ENCODE results near the gene GLIPR2. TPM values are rescaled to one million over a fixed set of nuclear protein-coding genes. Genes with fewer than 3 reads are reported as not detected.
"Not testable (repeated sequence)": the region's sequence is repeated elsewhere in the genome, so short reads cannot be mapped to it uniquely, and the experiment has no call there.

GLIPR2 gene
- total RNA-seq, 2 donors from 2014 or later, result 38.6 to 54.2 TPM

- WGBS, 2 experiments (ENCODE audit: insufficient coverage in 1 of 2, insufficient read length in 1 of 2), result 89 to 95% methylated on average over 2 of the region's 4 CpGs
These were observed 41.0 kb downstream of the GLIPR2 start for GRCh38 chr9:36177571-36177970.

GRCh38 chr9:36180243-36180642, 43.7 kb downstream of the GLIPR2 start:
- not testable (repeated sequence) for H3K27me3 Mint-ChIP-seq (ENCODE audit: insufficient read depth); H3K27me3 ChIP-seq (ENCODE audit: control insufficient read depth, insufficient read depth, low read length, poor library complexity, severe bottlenecking); DNase-seq; H3K27ac ChIP-seq (ENCODE audit: low read depth, low read length); H3K36me3 ChIP-seq (ENCODE audit: control insufficient read depth, insufficient read depth, low read length); H3K36me3 Mint-ChIP-seq (ENCODE audit: low read depth); H3K4me1 Mint-ChIP-seq; H3K27ac Mint-ChIP-seq; H3K4me3 Mint-ChIP-seq; H3K4me3 ChIP-seq (ENCODE audit: low read length); H3K4me1 ChIP-seq (ENCODE audit: control insufficient read depth, insufficient read depth, low read length); H3K9ac ChIP-seq (ENCODE audit: extremely low read depth, low read length, poor library complexity, severe bottlenecking)
- H3K9me3 ChIP-seq (ENCODE audit: control insufficient read depth, low read length), result peaks cover 29% of the 10 kb centered on the region
- WGBS, 2 experiments (ENCODE audit: insufficient coverage in 1 of 2, insufficient read length in 1 of 2), result 86 to 91% methylated on average over 1 to 5 of the region's 6 CpGs
- peaks cover 53% of the 10 kb centered on the region for H3K9me3 Mint-ChIP-seq

More at GRCh38 chr9:36177571-36177970, 41.0 kb downstream of the GLIPR2 start:
- peaks cover 2% of the 10 kb centered on the region for H3K36me3 Mint-ChIP-seq (ENCODE audit: low read depth)
- no peak overlapping the region for H3K27ac Mint-ChIP-seq
- H3K36me3 ChIP-seq (ENCODE audit: control insufficient read depth, insufficient read depth, low read length), result no peaks in the 10 kb centered on the region
- H3K4me3 ChIP-seq (ENCODE audit: low read length), result no peak overlapping the region
- DNase-seq, result no peak
- no peaks in the 10 kb centered on the region for H3K27me3 ChIP-seq (ENCODE audit: control insufficient read depth, insufficient read depth, low read length, poor library complexity, severe bottlenecking)
- H3K27me3 Mint-ChIP-seq (ENCODE audit: insufficient read depth), result peaks cover 7% of the 10 kb centered on the region
- H3K4me1 Mint-ChIP-seq, result peaks cover 4% of the 10 kb centered on the region
- no peaks in the 10 kb centered on the region for H3K4me1 ChIP-seq (ENCODE audit: control insufficient read depth, insufficient read depth, low read length)
- peaks cover 49% of the 10 kb centered on the region for H3K9me3 Mint-ChIP-seq
- H3K9me3 ChIP-seq (ENCODE audit: control insufficient read depth, low read length), result peaks cover 29% of the 10 kb centered on the region
- no peak overlapping the region for H3K4me3 Mint-ChIP-seq
- no peak overlapping the region for H3K9ac ChIP-seq (ENCODE audit: extremely low read depth, low read length, poor library complexity, severe bottlenecking)
- no peak overlapping the region for H3K27ac ChIP-seq (ENCODE audit: low read depth, low read length)
- TF ChIP-seq CTCF (conservative IDR thresholded peaks at IDR 0.05), result no peak

- Histone ChIP-seq H3K9ac (ENCODE audit: extremely low read depth, low read length, poor library complexity, severe bottlenecking) (peak overlapping the region; percentile 12), H3K9me3 (ENCODE audit: control insufficient read depth, low read length) (no peaks in the 10 kb centered on the region), H3K4me3 (ENCODE audit: low read length) (no peak overlapping the region), H3K27ac (ENCODE audit: low read depth, low read length) (no peak overlapping the region), H3K27me3 (ENCODE audit: control insufficient read depth, insufficient read depth, low read length, poor library complexity, severe bottlenecking) (no peaks in the 10 kb centered on the region), H3K4me1 (ENCODE audit: control insufficient read depth, insufficient read depth, low read length) (peaks cover 9% of the 10 kb centered on the region), H3K36me3 (ENCODE audit: control insufficient read depth, insufficient read depth, low read length) (no peaks in the 10 kb centered on the region)
- Mint-ChIP-seq H3K36me3 (ENCODE audit: low read depth) (no peaks in the 10 kb centered on the region), H3K4me1 (peaks cover 33% of the 10 kb centered on the region), H3K27ac (peak overlapping the region; percentile 69), H3K9me3 (peaks cover 5% of the 10 kb centered on the region), H3K4me3 (no peak overlapping the region), H3K27me3 (ENCODE audit: insufficient read depth) (no peaks in the 10 kb centered on the region)
- no peak for TF ChIP-seq CTCF (conservative IDR thresholded peaks at IDR 0.05)
- no peak for DNase-seq
These were observed 50.9 kb downstream of the GLIPR2 start for GRCh38 chr9:36187414-36187813.

- peaks cover 14% of the 10 kb centered on the region for H3K4me1 ChIP-seq (ENCODE audit: control insufficient read depth, insufficient read depth, low read length)
- peak overlapping the region; percentile 21 for H3K9ac ChIP-seq (ENCODE audit: extremely low read depth, low read length, poor library complexity, severe bottlenecking)
- no peaks in the 10 kb centered on the region for H3K9me3 ChIP-seq (ENCODE audit: control insufficient read depth, low read length)
- no peak for TF ChIP-seq CTCF (conservative IDR thresholded peaks at IDR 0.05)
- no peak overlapping the region for H3K4me3 Mint-ChIP-seq
- WGBS, 2 experiments (ENCODE audit: insufficient coverage in 1 of 2, insufficient read length in 1 of 2), result 49 to 55% methylated on average over 2 to 5 of the region's 5 CpGs
- DNase-seq, result peak; percentile 63
- H3K4me3 ChIP-seq (ENCODE audit: low read length), result no peak overlapping the region
- H3K27ac Mint-ChIP-seq, result peak overlapping the region; percentile 69
- no peak overlapping the region for H3K27ac ChIP-seq (ENCODE audit: low read depth, low read length)
- no peaks in the 10 kb centered on the region for H3K27me3 ChIP-seq (ENCODE audit: control insufficient read depth, insufficient read depth, low read length, poor library complexity, severe bottlenecking)
- peaks cover 3% of the 10 kb centered on the region for H3K9me3 Mint-ChIP-seq
- peaks cover 39% of the 10 kb centered on the region for H3K4me1 Mint-ChIP-seq
- no peaks in the 10 kb centered on the region for H3K36me3 Mint-ChIP-seq (ENCODE audit: low read depth)
- no peaks in the 10 kb centered on the region for H3K36me3 ChIP-seq (ENCODE audit: control insufficient read depth, insufficient read depth, low read length)
- H3K27me3 Mint-ChIP-seq (ENCODE audit: insufficient read depth), result no peaks in the 10 kb centered on the region
These were observed 51.7 kb downstream of the GLIPR2 start for GRCh38 chr9:36188212-36188611.
